MCF 10A (cell line): Measurements from ENCODE around the gene CCDC6. TPM values are rescaled to one million over a fixed set of nuclear protein-coding genes. Genes with fewer than 3 reads are reported as not detected.

ENCODE experiments used
- BruUV-seq: library from RNA; stranded (reverse); fragments of 400-500 nt; replicated peaks from 2 replicates; lab custom pipeline; 2021; lab: Mats Ljungman, UMichigan
- CTCF ChIA-PET: fragments of 300-600 bp; sonication (Branson Sonifier 250); formaldehyde crosslinking; extraction: SDS; loops from one replicate; lab custom pipeline; 2021; ENCODE audit warnings: antibody characterized with exemption, inconsistent platforms; lab: Yijun Ruan, JAX
- POLR2A ChIA-PET: fragments of 300-600, 350-650 bp; sonication (Branson Sonifier 250); formaldehyde crosslinking; extraction: SDS; loops from one replicate; lab custom pipeline; 2020; ENCODE audit warnings: antibody characterized with exemption, inconsistent platforms; lab: Yijun Ruan, JAX
- DNase-seq: peaks from one replicate; pipeline ENCODE4 v3.0.0-alpha.2; 2018; ENCODE audit not compliant: unreplicated experiment
- H3K27ac Mint-ChIP-seq: one replicate; pipeline ENCODE4 v1.8.0; 2022; ENCODE audit warnings: mild to moderate bottlenecking, low read depth, mixed read lengths; ENCODE audit not compliant: unreplicated experiment
- H3K27me3 Mint-ChIP-seq: one replicate; pipeline ENCODE4 v1.8.0; 2022; ENCODE audit warnings: mixed read lengths; ENCODE audit not compliant: insufficient read depth, unreplicated experiment
- H3K36me3 Mint-ChIP-seq: one replicate; pipeline ENCODE4 v1.8.0; 2022; ENCODE audit warnings: mild to moderate bottlenecking, moderate library complexity, mixed read lengths; ENCODE audit not compliant: insufficient read depth, unreplicated experiment
- H3K4me1 Mint-ChIP-seq: one replicate; pipeline ENCODE4 v1.8.0; 2022; ENCODE audit warnings: mixed read lengths; ENCODE audit not compliant: insufficient read depth, unreplicated experiment
- H3K4me3 Mint-ChIP-seq: one replicate; pipeline ENCODE4 v1.8.0; 2022; ENCODE audit warnings: mild to moderate bottlenecking, moderate library complexity, mixed read lengths; ENCODE audit not compliant: unreplicated experiment
- H3K9me3 Mint-ChIP-seq: one replicate; pipeline ENCODE4 v1.8.0; 2022; ENCODE audit warnings: mixed read lengths; ENCODE audit not compliant: unreplicated experiment
- CTCF ChIP-seq: fragments of 200-600 bp; IDR thresholded peaks from one replicate; pipeline ENCODE4 v1.8.0; 2022; ENCODE audit warnings: antibody characterized with exemption, mild to moderate bottlenecking; ENCODE audit not compliant: unreplicated experiment
- intact Hi-C: fragments of 100-400 bp; cut with micrococcal nuclease; formaldehyde crosslinking; loops from 2 replicates; pipeline ENCODE4 v1.14.1; 2022
- total RNA-seq: library from RNA; stranded (reverse); gene quantifications from 2 replicates; pipeline ENCODE4 v1.2.3, GENCODE V29; 2022

The CCDC6 gene
- total RNA-seq, 1 experiment from 2014 or later = 66.4 TPM

- Mint-ChIP-seq H3K4me3 (no peak within 1 kb of the TSS), H3K27me3 (peaks cover 39% of the 10 kb centered on the region), H3K27ac (no peak within 1 kb of the TSS), H3K9me3 (no peaks in the 10 kb centered on the region), H3K36me3 (no peaks in the 10 kb centered on the region), H3K4me1 (no peaks in the 10 kb centered on the region)
- no peak for DNase-seq
- no peak for TF ChIP-seq CTCF
- POLR2A ChIA-PET = no interaction called here
- CTCF ChIA-PET = interaction anchor here (0.6 to 0.7 kb wide), 2 partner anchors 79 to 942 kb away, joined by 3 read pairs; no protein-coding TSS in a partner anchor
- intact Hi-C loops = no loop called here
- no TSS peak for BruUV-seq
These were observed 153.1 kb downstream of the CCDC6 start, which contains the start of gene MRLN for GRCh38 chr10:59753267-59753666. MRLN (minus strand) TSS chr10:59753455.

DNA sequence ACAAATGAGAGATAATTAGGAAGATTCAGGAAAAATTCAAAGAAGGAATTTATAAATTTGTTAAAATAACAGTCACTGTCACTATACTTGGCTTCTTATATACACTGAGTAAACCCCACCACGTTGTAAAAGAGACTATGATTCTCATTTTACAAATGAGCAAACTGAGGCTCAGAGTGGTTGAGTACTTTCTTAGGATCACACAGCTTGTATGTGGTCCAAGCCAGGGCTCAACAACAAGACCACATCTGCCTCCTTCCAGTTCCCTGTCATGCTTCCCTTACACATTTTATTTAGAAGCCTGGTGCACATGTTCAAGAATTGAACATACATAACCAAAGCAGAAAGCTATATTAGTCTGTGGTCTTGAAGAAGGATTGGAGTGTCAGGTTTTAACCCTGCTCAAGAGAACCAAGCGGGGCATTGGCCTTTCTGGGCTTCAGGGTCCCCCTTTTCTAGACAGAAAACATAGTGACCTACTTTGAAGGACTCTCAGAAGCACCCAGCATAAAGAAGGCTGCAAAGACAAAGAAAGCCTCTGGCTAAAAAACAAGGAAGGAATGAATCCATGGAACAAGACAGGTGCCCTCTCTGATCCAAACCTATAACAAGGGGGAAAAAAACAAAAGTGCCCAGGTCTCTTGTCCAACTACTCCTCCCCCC is 153.9 kb downstream of the CCDC6 start:
- Mint-ChIP-seq H3K36me3 (no peaks in the 10 kb centered on the region), H3K27ac (no peak overlapping the region), H3K4me1 (no peaks in the 10 kb centered on the region), H3K27me3 (peaks cover 39% of the 10 kb centered on the region), H3K9me3 (no peaks in the 10 kb centered on the region), H3K4me3 (no peak overlapping the region)
- CTCF ChIA-PET = interaction anchor here (0.7 kb wide), 2 partner anchors 258 to 943 kb away, joined by 3 read pairs; no protein-coding TSS in a partner anchor
- intact Hi-C loops = no loop called here
- no peak for TF ChIP-seq CTCF
- DNase-seq = no peak
- POLR2A ChIA-PET = no interaction called here
- BruUV-seq = no TSS peak

DNA sequence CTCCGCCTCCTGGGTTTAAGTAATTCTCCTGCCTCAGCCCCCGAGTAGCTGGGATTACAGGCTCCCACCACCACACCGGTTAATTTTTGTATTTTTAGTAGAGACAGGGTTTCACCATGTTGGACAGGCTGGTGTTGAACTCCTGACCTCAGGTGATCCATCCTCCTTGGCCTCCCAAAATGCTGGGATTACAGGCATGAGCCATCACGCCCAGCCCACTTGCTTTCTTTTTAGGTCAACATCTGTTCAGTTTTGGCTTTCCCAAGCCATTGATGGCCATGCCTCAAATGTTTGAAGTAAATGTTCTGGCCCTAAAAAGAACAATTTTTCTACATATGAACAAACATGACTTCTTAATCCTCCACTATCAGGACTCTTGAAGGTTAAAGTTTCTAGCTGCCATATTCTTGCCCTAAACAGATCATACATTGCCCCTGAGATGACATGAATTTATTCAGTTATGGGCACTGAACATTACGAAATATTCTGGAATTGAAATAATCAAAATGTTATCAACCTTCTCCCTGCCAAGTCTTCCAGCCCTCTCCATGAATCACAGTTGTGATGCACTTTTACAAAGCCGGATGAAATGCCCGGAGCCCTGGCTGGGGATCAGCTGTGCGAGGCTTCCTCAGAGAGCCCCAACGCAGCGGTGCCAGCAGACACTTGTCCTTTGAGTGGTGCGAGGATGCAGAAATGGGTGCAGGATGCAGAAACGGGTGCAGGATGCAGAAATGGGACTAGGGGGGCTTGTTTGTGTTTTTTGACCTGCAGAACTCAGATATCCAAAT is 156.0 kb downstream of the CCDC6 start:
- Mint-ChIP-seq H3K27ac (no peak overlapping the region), H3K4me1 (no peaks in the 10 kb centered on the region), H3K4me3 (no peak overlapping the region), H3K27me3 (peaks cover 39% of the 10 kb centered on the region), H3K36me3 (no peaks in the 10 kb centered on the region), H3K9me3 (no peaks in the 10 kb centered on the region)
- intact Hi-C loops = no loop called here
- CTCF ChIA-PET = interaction anchor here (0.7 kb wide), 1 partner anchor 65 kb away, joined by 3 read pairs; no protein-coding TSS in a partner anchor
- no peak for TF ChIP-seq CTCF
- peak; percentile 38 for DNase-seq
- no TSS peak for BruUV-seq
- POLR2A ChIA-PET = interaction anchor here (0.6 kb wide), 1 partner anchor 725 kb away, joined by 3 read pairs; no protein-coding TSS in a partner anchor

DNA sequence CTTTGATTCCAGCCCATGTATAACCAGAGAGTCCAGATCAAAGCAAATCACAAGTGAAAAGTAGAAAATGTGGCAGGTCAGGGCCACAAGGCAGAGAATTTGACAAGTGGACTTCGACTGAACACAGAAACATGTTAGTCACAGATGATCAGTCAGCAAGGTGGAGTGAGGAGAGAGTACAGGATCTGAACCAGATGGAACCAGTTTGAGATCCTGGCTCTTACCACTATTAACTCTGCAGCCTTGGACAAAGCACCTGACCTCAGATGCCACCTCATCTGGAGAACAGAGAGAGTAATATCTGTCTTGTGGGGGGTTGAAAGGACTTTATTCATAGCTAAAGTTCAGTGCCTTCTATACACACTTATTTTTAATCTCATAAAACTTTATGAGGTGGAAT is 157.5 kb downstream of the CCDC6 start:
- H3K9me3 Mint-ChIP-seq = no peaks in the 10 kb centered on the region
- no peaks in the 10 kb centered on the region for H3K4me1 Mint-ChIP-seq
- POLR2A ChIA-PET = interaction anchor here (0.6 to 0.9 kb wide), 2 partner anchors 29 to 46 kb away, joined by 3 to 4 read pairs; no protein-coding TSS in a partner anchor
- intact Hi-C loops = no loop called here
- no TSS peak for BruUV-seq
- H3K4me3 Mint-ChIP-seq = no peak overlapping the region
- H3K27ac Mint-ChIP-seq = no peak overlapping the region
- peak; percentile 7 for DNase-seq
- TF ChIP-seq CTCF = no peak
- CTCF ChIA-PET = interaction anchor here (0.6 to 1.4 kb wide), 4 partner anchors 23 to 123 kb away, joined by 3 to 4 read pairs (median 3); no protein-coding TSS in a partner anchor
- H3K36me3 Mint-ChIP-seq = no peaks in the 10 kb centered on the region
- H3K27me3 Mint-ChIP-seq = peaks cover 39% of the 10 kb centered on the region
